Measurements from ENCODE around the gene KLF11.

DNA sequence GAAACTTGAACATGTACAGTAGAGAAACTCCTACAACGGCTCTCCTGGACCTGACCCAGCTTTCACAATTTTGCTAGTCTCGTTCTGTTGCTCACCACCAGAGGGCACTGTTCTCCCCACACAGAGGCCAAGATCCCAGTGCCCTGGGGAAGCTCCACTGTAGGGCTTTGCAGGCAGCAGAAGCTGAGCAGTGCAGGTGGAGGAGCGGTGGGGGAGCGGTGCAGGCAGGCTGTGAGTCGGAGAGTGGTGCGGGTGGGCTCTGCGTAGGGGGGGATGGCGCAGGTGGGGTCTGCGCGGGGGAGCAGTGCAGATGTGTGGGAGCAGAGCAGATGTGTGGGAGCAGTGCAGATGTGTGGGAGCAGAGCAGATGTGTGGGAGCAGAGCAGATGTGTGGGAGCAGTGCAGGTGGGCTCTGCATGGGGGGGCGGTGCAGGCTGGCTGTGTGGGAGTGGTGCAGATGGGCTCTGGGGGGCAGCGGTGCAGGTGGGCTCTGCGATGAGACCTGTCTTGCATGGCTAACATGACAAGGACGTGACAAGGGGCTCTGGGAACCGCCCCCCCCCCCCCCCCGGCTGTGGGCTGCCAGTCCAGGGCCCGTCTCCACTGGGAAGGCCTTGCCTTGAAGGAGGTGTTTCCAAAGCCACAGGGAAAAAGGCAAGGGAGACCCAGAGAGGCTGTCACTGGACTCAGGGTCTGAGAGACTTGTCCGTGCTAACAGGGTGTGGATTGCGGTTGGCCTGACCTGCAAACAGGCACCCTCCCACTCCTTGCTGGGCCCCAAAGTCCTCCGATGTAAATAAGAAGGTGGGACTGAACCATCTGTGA lies 29.5 kb downstream of the KLF11 start:
- TF ChIP-seq POLR2AphosphoS5 (IDR thresholded peaks at IDR 0.05; ENCODE audit: borderline replicate concordance, low read depth, low read length): no peak
- TF ChIP-seq EZH2 (IDR thresholded peaks at IDR 0.05): no peak

Data from SK-N-MC (cell line).